HG03139 (cell line): ENCODE measurements around the gene ZNF214.

Experiments used
- ATAC-seq: cut with Tn5 transposase; IDR thresholded peaks from one replicate; pipeline ENCODE4 v1.9.1; 2021; ENCODE audit not compliant: unreplicated experiment

ZNF214 gene

DNA sequence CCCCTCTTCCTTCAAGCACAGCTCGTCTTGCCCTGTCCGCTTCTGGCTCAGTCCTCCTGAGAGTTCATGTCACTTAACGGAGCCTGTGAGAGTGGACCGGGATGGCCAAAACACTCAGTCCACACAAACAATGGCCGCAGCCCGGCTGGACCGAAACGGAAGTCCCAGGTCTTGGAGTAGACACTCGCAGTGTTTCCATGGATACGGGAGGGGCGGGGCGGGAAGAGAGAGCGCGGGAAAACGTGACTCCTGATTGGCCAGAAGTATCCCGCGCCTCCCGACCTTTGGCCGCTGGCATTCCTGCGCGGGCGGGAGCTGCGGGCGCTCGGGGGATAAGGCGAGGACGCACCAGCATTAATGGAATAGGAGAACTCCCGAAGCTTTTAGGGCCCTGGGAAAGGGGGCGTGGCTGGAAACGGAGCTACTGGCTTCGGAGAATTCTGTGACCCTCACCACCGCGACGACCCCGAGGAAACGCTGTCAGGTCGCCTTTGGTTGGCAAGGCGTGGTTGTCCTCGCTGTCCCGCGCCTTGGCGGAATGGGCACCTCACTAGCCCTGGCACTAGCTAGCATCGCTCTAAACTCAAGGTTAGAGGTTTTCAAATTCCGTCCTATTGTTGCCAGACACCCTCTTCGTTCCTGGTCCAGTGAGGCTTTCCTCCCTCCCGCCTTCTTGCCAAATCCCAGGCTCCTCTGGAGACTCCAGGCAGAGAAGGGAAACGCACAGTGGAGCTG is at the start of gene ZNF214, which contains the start of gene NLRP14:
ZNF214 (minus strand) TSS at position 164 of the 735 bp plus-strand sequence. CDS start 17,511 bp downstream, outside the sequence.
NLRP14 (plus strand) TSS at position 297 of the 735 bp plus-strand sequence. CDS start 18,108 bp downstream, outside the sequence.
- no peak for ATAC-seq

- ATAC-seq, result no peak
These were observed 42.4 kb upstream of the ZNF214 start for GRCh38 chr11:7062534-7062933.

- no peak for ATAC-seq
These were observed 40.7 kb upstream of the ZNF214 start for GRCh38 chr11:7060868-7061267.

DNA sequence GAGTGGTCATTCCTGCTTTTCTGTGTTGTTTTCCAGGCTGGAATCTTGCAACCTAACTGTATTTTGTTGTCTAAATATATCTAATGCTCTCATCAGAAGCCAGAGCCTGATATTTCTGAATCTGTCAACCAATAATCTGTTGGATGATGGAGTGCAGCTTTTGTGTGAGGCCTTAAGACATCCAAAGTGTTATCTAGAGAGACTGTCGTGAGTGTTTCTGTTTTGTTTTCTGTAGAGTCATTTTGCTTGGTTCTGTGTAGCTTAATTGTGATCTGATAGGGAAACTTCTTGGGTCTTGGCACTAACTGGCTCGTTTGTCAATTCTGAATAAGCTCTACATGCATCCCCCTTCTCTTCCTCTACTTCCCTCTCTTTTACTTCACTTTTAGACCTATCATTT is 37.5 kb upstream of the ZNF214 start:
- ATAC-seq, result no peak

DNA sequence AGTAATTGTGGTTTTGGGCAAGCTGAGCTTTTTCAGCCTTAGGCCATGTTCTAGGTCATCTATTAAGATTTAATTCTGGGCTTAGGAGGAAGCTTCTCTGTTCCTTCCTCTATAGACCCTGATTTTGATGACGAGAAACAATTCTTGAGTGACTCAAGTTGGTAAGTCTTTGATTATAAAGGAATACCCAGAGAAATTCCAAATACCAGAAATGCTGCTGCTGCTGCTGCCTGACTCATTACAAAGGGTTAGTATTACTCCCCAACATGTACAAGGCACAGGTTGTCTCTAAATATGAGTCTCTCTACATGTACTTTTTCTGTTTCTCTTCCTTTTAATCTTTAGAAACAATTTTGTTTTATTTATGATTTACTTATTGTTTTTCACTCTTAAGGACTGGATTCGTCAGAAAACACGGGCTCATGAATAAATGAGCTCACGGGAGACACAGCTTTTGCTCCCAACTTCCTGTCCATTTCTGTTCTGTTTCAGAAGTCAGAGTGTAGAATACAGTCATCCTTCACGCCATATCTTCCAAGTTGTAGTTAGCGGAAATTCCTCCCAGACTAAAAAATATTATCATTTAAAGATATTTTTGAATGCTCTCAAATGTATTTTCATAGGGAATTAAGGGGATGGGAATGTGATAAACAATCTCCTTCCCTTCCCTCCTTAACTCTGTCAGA is 36.8 kb upstream of the ZNF214 start:
- ATAC-seq, result no peak

- no peak for ATAC-seq
These were observed 30.0 kb upstream of the ZNF214 start for GRCh38 chr11:7050191-7050590.

DNA sequence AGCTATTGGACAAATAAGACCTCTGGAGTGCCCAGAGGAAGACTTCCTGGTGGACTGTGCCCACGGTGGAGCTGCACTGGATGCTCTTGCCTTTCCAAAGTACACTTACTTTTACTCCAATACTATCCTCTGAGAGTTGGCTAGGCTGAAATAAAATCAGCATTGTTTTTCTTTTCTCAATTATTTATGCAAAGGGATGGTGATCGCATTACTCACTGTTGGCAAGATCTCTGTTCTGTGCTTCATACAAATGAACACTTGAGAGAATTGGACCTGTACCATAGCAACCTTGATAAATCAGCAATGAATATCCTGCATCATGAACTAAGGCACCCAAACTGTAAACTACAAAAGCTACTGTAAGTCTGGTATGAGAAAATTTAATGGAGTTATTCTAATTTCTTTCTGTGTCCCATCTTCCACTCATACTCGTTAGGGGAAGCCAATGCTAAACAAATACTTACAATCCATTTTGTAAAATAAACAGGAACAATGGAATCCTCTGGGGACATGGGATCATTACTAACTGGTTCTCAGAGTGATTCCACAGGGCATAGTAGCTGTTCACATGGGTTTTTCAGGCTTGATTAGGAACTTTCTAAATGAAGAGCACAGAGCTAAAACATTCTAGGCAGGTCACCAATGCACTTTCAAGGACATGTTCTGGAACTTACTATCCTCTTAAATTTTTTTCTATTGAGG is 26.5 kb upstream of the ZNF214 start:
- ATAC-seq, result no peak

GRCh38 chr11:7034019-7034418 is 13.9 kb upstream of the ZNF214 start:
- ATAC-seq, result no peak

DNA sequence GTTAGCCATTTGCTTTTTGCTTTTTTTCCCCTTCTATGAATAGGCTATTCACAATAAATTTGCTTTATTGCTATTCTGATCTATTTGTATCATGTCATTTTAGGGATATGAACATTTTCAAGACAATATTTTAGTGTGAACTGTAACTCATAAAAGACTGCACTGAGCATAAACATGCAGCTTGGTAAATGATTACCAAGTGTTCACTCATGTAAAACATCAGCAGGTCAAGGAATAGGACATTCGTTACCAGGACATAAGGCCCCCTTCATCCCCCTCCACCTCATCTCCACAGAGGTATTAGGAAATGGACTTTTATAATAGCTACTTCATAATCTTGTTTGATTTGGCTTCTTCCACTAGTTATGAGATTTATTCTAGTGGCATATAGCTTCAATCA is 12.5 kb upstream of the ZNF214 start:
- no peak for ATAC-seq

GRCh38 chr11:7031471-7031871 is 11.3 kb upstream of the ZNF214 start:
- ATAC-seq, result no peak

DNA sequence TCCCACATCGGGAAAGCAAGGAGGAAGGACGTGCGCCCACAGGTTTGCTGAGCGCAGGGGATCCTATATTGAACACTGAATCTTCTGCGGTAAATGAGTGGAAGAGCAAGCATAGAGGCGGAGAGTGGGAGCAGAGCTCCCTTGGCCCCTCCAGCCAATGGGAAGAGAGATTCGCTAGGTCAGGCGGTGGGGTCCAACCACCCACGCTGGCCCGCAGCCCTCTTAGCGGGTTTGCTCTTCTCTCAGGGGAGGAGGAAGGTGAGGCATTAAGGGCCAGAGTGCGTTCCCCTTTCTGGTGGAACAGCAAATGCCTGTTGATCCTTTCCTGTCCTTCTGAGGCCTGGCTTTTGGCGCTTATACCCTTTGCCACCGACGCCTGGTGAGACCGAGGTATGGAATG is 10.7 kb upstream of the ZNF214 start:
- ATAC-seq, result no peak

DNA sequence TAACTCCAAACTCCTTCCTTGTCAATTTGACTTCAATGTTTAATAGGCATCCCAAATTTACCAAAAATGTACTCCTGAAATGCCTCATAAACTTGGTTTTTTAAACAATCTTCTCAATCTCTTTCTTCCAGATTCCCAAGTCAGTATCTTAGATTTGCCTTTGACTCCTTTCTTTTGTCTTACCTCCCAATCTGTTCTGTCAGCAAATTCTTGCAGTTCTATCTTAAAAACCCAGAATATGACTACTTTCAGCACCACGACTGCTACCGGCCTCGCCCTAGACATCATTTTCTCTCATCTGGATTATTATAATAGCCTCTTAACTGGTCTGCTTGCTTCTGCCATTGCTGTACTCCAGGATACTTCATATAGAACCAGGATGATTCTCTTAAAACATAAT is 8.0 kb upstream of the ZNF214 start:
- no peak for ATAC-seq

DNA sequence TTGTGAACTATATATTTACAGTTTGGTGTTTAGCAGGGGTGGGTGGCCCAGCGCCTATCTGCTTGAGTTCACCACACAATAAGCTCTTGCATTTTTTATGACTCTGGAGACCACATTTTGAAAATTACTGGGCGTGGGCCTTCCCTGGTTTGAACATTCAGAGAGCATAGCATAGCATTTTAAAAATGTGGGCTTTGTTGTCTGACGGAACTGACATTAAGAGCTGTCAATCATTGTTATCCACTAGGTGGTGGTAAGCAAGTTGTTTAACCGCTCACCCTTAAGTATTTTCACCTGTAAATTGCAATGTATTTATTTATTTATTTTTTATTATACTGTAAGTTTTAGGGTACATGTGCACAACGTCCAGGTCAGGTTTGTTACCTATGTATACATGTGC is 1.2 kb upstream of the ZNF214 start:
- ATAC-seq, result no peak

DNA sequence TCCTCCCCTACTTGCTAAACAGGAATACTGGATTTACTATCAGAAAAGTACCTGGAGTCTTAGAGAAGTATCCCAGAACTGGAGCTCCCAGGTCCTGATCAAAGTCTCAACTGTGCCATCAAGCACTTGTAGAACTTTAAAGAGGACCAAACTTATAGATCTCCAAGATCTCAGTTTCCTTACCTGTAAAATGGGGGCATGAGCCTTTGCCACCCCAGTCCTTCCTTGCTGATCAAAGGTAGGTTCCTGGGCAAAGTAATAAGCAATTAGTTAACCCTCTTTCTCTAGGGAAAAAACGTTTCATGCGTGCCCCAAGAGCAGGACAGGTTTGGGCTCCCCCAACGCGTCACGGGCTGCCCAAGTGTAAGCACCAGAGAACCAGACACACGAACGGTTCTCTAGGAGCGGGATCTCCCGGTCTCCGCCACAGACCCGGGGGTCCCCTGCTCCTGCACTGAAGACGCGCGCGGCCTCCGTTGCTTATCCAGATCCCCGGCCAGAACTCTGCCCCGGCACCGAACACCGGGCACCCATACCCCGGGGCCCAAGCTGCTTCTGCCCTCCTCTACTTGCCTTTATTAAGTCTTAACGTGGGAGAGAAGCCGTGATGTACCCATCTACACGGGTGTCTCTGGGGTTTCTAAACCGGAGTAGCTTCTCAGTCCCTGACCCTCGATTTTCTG is 505 bp downstream of the ZNF214 start:
- ATAC-seq, result no peak

- ATAC-seq, result no peak
These were observed 4.1 kb downstream of the ZNF214 start for GRCh38 chr11:7016011-7016410.

GRCh38 chr11:7014118-7014517 is 6.0 kb downstream of the ZNF214 start:
- ATAC-seq, result no peak

- no peak for ATAC-seq
These were observed 15.7 kb downstream of the ZNF214 start for GRCh38 chr11:7004482-7004881.

- no peak for ATAC-seq
These were observed 24.4 kb downstream of the ZNF214 start for GRCh38 chr11:6995703-6996102.

DNA sequence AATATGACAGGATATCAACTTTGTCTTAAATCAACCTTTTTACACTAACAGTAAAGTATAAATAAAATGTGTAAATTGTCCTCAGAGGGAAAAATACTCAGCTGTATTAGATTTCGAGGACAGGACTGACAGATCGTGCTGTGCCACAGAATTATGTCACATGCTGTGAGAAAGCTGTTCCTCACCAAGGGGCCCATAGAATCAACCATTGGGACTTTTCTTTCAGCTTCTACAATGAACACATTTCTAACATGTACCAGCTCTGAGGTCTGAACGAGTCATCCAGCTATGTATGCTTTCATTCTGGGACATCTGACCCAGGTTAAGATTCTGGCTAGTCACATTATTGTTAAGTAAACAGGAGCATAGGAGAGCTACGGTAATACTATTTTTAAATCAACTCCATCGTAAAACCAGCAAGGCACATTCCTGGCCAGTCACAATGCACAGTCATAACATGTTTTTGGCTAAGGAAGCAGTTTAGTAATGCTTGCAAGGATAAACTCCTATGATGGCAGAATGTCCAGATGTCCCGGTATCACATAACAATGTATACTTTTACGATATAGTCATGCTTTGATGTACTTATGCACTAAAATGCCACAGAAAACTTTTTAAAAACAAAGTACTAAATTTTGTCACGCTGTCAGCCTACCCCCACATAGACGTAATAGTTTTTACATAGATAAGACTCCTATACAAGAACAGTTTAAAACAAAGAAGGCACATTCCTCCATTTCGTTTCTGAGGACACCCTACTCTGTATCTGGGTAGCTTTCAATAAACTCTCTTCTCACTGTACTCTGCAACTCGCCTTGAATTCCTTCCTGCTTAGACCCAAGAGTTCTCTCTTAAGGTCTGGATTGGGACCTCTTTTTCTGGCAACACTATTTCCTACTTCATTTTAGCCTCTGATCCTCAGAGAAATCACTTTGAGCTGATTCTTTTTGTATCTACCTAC is 27.4 kb downstream of the ZNF214 start:
- ATAC-seq, result no peak

- no peak for ATAC-seq
These were observed 28.1 kb downstream of the ZNF214 start for GRCh38 chr11:6992026-6992425.
